HUDEP-2 (cell line): Measurements from ENCODE around the gene STUB1.

Experiments used
- DNase-seq, 76 experiments: peaks; one replicate each; lab custom pipeline; 2025; ENCODE audit not compliant: unreplicated experiment in 76 of 76; lab: John Stamatoyannopoulos, UW

Gene STUB1

DNA sequence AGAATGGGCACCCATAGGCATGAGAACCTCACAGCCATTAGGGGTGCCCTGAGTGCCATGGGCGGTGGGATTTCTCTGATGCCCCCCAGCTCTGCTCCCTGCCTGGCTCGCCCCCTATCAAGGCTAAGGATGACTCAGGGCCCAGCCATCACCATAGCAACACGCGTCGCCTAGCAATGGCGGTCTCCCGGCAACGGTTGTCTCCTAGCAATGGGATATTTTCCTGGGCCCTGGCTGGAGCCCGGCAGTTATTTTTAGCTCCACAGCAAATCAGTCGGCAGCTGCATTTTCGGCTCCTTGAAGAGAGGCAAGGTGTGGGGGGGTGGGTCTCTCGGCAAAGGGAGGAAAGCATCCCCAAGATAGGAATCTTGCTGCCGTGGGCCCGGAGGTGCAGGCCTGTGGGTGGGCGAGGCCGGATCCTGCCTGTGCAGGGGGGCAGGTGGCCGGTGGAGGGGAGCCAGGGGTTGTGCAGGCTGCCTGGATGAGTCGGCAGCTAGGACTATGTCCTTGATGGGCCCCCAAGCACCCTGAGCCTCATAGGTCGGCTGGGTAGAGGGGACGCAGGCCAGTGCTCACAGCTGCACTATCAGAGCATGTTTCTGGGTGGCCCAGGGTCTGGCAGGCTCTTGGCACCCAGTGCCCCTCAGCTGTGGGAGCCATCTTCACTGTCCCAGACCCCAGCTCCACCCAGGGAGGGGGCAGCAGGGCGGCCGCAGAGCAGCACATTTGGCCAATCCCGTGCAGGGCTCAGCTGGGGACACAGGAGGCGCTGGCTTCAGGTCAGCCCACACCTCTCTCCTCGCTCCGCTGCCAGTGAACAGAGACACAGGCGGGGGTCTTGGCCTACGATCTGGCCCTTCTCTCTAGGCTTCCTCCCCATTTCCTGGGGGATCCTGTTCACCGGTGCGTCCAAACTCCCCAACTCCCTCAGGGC is 29.6 kb downstream of the STUB1 start:
- peak in 14 of 76 experiments; percentile 11 to 30 (median 18) for DNase-seq

DNA sequence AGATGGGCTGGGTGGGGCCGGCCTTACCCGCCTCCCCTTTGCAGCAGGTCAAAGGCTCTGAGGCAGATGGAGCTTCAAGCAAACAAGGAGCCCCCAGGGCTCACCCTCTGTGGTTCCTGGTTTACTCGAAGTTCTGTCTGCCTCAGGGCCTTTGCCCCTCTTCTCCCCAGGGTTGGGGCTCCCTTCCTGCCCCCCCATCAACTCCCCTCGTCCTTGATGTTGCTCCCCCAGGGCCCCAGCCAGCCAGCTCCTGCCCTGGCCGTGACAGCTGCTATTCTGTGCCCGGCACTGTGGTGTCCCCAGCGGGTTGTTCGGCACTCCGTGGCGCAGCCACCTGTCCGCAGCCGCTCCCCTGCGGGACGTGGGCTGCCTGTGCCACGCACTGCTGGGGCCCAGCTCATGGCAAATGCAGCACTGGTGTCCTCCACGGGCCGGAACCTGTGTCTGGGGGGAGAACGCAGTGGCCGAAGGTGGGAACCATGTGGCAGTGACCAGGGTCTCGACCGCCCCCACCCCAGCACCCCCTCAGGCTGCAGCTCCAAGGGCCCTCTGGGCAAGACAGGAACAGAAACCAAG is 30.4 kb downstream of the STUB1 start:
- no peak for DNase-seq

DNA sequence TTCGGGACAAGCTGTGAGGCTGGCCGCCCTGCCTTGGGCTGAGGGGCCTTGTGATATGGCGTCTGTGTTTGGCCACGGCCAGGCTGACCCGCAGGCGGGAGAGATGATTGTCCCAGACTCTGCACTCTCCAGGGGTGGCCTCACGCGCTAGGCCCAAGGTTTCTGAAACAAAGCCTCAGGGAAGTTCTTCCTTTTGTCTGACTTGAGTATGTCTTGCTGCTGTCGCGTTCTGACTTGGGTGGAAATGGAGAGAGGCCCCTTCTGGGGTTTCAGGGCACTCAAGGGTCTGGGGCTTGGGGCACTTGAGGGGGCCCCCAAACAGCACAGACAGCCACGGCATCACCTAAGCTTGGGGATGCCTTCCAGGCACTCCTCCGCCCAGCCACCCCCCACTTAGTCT is 30.9 kb downstream of the STUB1 start:
- no peak for DNase-seq

DNA sequence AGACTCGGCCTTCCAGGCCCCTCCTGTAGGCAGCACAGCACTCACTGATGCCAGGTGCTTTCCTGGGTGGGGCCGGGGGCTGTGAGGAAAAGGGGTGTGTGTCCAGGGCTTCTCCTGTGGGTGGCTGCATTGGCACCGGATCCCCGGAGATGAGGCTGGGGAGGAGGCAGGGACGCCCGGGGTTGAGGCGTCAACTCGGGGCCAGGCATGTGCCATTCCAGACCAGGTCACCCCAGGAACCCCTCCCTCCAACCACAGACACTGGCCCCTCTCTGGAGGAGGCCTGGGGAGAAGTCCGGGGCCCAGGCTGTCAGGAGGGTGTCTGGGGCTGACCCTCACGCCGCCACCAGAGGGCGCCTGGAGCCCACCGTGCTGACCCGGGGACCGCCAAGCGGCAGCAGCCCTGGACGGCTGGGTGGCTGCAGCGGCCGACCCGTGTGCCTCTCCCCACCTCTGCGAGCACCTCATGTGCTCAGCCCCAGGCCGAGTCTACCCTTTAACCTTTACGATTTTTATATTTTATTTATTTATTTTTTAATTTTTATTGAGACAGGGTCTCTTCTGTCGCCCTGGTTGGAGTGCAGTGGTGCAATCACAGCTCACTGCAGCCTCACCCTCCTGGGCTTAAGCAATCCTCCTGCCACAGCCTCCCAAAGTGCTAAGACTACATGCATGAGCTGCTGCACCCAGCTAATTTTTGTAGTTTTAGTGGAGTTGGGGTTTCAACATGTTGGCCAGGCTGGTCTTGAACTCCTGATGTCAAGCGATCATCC is 31.5 kb downstream of the STUB1 start:
- peak in 56 of 76 experiments; percentile 23 to 79 (median 54) for DNase-seq

DNA sequence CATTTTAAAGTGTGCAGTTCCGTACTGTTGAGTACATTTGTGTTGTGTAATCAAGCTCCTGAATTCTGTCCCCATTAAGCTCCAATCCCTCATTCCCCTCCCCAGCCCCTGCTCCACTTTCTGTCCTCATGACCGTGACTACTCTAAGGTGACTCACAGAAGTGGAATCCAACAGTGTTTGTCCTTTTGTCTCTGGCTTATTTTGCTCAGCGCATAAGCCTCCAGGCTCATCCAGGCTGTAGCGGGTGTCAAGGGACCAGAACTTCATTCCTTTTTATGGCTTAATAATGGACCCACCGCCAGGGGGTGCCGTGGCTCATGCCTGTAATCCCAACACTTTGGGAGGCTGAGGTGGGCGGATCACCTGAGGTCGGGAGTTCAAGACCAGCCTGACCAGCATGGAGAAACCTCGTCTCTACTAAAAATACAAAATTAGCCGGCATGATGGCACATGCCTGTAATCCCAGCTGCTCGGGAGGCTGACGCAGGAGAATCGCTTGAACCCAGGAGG is 32.6 kb downstream of the STUB1 start:
- peak in 50 of 76 experiments; percentile 6 to 68 (median 39) for DNase-seq

DNA sequence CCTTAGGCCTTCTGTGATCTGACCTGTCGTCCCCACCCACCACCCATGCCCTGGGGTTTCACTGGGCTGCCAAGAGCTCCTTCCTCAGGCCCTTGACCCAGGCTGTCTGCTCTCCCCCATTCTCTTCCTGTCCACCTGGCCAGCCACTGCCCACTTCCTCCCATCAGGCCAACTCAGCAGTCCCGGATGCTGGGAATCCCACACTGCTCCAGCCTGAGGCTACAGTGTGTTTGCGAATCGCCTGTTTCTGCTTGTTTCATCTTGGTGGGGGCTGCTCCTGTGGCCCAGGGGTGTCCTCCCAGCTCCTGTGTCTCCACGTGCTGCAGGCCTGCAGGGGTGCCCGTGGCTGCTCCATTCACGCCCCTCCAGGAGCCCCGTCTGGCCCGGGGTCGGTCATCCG is 33.9 kb downstream of the STUB1 start:
- no peak for DNase-seq

DNA sequence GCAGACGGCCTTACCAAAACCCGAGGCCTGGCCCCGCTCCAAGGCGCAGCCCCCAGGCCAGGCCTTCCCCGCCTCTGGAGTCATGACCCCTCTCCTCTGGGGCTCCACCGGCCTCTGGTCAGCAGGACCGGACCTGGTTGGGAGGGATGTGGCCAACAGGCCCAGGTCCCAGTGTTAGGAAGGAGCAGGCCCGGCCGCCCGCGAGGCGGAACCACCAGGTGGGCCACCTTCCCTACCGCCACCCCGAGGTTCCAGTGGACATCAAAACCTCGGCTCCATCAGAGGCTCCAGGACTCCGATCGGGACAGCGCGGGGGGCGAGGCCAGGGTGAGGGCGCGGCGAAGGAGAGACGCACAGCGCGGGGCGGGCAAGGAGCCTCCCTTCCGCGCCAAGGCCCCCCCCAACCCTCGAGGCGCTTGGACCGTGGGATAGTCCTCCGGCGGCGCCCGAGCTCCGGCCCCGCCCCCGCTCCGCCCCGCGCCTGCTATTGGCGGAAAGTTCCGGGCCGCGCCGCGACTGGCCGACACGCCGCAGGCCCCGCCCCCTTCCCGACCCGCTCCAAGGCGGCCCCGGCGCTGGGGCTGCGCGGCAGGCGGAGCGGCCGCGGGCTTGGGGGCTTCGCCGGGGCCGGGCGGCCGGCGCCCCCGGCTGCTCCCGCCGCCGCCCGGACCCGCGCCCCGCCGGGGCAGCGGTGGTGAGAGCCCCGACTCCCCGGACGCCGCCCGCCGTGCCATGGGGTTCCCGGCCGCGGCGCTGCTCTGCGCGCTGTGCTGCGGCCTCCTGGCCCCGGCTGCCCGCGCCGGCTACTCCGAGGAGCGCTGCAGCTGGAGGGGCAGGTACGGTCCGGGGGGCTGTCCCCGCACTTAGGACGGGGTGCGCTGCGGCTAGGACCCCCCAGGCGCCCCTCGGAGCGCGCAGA is 34.6 kb downstream of the STUB1 start, which contains the start of gene METRN:
Gene METRN (plus strand): TSS at position 561 of the 919 bp plus-strand sequence. CDS start 172 bp downstream, at position 733.
- peak in 73 of 76 experiments; percentile 28 to 95 (median 80) for DNase-seq

DNA sequence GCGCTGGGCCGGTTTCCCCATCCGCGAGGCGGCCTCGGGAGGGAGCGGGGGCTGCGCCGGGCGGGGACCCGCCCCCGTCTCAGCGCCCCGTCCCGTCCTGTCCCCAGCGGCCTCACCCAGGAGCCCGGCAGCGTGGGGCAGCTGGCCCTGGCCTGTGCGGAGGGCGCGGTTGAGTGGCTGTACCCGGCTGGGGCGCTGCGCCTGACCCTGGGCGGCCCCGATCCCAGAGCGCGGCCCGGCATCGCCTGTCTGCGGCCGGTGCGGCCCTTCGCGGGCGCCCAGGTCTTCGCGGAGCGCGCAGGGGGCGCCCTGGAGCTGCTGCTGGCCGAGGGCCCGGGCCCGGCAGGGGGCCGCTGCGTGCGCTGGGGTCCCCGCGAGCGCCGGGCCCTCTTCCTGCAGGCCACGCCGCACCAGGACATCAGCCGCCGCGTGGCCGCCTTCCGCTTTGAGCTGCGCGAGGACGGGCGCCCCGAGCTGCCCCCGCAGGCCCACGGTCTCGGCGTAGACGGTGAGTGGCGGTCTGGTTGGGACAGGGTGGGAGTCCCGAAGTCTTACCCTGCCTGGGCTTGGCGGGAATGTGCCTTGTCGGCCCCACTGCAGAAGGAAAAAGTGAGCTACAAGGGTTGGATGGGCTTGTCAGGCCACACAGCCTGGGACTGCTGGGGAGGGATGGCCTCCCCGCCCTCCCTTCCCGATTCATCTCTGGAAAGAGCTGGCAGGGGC is 35.4 kb downstream of the STUB1 start:
- DNase-seq, result peak in 20 of 76 experiments; percentile 13 to 45 (median 30)

DNA sequence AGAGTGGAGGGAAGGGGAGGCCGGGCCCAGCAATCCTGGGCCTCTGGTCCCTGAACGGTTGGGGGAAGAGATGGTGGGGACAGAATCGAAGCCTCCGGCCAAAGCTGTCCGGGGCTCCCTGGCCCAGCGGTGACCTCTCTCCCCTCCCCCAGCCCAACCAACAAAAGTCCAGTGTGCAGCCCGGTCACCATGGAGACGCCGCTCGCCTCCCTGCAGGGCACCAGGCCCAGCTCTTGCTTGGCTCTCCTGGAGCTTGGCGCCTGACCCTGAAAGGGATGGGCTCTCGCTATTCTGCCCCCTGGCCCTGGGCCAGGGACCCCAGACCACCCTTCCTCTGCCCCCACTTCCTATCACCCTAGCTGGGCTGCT is 36.0 kb downstream of the STUB1 start:
- no peak for DNase-seq

DNA sequence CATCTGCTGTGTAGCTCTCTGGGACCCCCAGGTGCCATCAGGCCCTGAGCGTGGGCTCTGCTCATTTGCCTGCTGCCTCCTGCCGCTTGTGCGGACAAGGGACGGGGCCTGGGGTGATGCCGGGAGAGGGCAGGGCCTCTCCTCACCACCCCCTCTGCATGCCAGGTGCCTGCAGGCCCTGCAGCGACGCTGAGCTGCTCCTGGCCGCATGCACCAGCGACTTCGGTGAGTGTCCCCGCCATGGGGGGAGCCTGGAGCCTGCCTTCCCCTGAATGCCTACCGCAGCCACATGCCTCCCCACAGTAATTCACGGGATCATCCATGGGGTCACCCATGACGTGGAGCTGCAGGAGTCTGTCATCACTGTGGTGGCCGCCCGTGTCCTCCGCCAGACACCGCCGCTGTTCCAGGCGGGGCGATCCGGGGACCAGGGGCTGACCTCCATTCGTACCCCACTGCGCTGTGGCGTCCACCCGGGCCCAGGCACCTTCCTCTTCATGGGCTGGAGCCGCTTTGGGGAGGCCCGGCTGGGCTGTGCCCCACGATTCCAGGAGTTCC is 36.6 kb downstream of the STUB1 start:
- no peak for DNase-seq

DNA sequence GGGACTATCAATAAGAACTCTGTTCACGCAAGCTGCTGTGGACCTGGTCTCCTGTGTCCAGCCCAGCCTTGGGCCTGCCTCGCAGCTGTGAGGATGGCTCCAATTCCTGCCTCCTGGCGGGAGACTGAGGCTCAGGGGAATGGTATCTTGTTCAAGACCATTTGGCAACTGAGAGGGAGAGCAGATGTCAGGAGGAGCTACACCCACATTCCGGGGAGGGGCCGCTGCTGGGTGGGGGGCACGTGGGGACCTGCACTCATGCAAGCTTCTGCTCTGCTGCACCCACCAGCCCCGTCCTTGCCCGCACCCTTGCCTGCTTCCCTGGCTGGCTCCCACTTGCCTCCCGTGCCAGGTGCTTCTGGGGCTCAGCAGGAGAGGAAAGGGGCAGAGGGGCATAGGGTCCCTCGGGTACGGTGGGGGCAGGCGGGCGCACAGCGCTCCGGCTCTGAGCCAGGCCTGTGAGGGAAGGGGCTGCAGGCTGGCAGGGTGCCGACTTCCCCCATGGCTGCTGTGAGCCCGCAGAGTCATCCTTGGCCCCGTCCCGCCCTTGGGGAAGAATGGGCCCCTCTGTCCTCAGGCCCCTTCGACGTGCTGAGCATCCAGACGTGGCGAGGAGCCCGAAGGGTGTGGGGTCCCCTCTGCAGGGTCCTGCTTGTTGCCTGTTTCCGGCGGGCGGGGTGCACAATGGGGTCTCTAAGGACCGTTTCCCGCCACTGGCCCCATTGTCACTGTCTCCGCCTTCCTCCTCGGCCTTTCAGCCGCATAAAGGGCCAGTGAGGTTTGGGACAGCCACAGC is 37.4 kb downstream of the STUB1 start:
- DNase-seq, result no peak

DNA sequence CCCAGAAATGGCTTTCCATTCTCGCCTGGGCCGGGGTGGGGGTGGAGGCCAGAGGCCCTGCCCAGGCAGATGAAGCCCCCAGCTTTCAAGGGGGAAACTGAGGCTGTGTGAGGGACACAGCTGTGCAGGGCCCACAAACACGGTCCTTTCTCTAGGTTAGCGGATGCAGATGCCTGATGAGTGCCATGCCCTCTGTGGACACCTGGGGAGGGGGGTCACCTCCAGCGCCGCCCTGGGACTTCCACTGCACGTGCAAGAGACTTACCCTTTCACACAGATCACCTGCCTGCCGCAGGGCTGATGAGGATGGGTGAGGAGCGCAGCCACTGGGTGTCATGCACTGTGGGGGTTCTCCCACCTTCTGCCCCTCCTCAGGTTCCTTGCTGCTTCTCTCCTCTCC is 38.2 kb downstream of the STUB1 start:
- no peak for DNase-seq

DNA sequence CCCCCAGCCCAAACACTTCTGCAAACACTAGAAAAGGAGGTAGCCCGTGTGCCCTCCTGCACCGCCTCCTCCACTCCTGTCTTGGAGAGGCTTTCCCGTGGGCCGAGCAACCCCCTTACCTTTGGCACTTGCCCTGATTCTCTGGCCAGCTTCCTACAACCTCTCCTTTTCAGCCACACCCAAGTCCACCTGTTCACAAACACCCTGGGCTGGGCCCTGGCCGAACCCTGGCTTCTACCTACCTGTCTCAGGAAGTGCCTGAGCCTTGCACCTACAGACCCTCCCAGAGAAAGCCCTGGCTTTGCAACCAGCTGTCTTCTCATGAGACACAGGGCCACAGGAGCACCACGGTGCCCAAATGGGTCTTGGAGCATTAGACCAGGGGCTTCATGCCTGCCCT is 38.7 kb downstream of the STUB1 start:
- no peak for DNase-seq

DNA sequence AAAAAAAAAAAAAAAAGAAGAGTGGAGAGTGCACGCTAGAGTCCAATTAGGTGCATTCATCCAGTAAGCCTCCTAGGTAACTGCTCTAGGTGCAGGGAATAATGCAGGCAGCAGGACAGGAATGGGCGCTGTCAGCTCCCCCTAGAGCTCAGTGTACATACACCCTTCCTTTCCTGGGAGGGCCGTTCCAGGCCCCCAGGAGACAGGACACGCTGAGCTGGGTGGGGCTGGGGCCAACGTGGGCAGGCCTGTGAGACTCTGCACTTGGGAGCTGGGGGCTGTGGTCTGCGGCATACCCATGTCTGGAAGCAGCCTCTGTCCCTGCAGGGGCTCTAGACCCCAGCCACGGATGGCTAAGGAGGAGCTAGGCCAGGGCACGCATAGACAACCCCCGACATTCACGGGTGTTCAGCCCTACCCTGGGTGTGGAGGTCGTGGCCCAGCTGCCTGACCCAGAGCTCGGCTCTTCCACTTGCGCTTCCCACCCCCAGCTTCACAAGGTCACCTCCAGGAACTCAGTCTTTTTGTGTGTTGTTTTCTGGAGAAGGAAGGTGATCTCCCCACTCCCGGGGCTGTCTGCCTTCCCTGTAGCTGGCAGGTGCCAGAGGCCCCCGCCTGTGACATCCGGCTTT is 39.7 kb downstream of the STUB1 start:
- peak in 18 of 76 experiments; percentile 13 to 45 (median 30) for DNase-seq

DNA sequence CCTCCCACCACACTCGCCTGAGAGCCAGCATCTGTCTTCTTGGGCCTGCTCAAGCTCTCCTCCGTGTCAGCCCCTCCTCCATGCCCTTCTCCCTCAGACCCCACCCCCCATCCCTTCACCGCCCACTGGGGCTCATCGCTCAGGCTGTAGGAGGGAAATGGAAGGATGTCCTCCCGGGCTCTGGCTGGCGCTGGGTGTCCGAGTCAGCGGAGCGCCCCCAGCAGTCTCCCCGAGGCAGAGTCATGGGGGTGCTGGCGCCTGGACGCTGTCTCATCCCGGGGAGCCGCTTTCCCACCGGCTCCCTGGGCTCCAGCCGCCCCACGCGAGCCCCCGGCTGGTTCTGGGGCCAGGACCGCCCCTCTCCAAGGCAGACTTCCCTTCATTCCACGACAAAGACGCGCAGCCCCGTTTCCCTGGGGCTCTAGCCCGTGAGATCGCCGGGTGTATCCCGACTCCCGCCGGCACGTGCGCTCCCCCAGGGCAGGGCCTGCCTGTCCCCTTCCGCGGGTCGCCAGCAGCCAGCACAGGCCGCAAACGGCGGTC is 40.3 kb downstream of the STUB1 start:
- peak in 55 of 76 experiments; percentile 17 to 96 (median 50) for DNase-seq

DNA sequence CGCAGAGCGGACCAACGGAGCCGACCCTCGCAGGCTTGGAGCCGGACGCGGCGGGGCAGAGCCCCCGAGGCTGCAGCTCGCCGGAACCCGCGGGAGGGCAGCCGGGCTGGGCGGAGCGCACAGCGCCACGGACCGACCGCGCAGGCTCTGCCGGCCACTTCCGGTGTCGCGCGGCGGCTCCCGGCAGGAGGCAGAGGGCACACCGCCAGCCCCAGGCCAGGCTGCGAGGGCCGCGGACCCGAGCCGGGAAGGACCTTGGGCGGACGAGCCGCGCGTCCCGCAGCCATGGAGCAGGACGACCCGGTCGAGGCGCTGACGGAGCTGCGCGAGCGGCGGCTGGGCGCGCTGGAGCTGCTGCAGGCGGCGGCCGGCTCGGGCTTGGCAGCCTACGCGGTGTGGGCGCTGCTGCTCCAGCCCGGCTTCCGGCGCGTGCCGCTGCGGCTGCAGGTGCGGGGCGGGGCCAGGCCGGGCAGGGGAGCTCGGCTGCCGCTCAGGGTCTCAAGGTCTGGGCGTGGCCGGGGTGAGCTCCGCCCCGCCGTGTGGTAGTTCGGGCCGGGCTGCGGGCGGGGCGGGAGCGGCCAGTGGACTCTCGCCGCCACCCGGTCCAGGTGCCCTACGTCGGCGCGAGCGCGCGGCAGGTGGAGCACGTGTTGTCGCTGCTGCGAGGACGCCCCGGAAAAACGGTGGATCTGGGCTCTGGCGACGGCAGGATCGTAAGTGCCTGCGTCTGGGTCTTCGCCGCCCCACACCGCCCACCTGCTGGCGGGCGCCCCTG is 41.0 kb downstream of the STUB1 start, which contains the start of gene ANTKMT:
Gene ANTKMT (plus strand): TSS at position 157 of the 775 bp plus-strand sequence. CDS start 129 bp downstream, at position 286.
- DNase-seq, result peak in 73 of 76 experiments; percentile 43 to 96 (median 82)
